Upper lobe of left lung (tissue), 6 donors: Measurements from ENCODE around the gene GUCY1B1. TPM values are rescaled to one million over a fixed set of nuclear protein-coding genes. Genes with fewer than 3 reads are reported as not detected.

Experiments used
- ATAC-seq, 2 donors: fragments of 200-7000 bp; cut with Tn5 transposase; one replicate each; pipeline ENCODE4 v1.9.1; 2022; ENCODE audit warnings: mild to moderate bottlenecking in 2 of 2, moderate library complexity in 2 of 2; ENCODE audit not compliant: low FRiP score in 2 of 2
- DNase-seq, 2 donors: peaks; one replicate each; pipeline ENCODE4 v3.0.0-alpha.2; 2019 to 2020
- H3K27ac ChIP-seq, 4 donors: fragments of 200-600 bp; sonication (generic); one replicate each; pipeline ENCODE4 v1.5.1; 2016 to 2019
- H3K27me3 ChIP-seq, 4 donors: fragments of 200-600 bp; sonication (generic); one replicate each; pipeline ENCODE4 v1.5.1; 2017 to 2019
- H3K36me3 ChIP-seq, 4 donors: fragments of 200-600 bp; sonication (generic); one replicate each; pipeline ENCODE4 v1.5.1; 2016 to 2019
- H3K4me1 ChIP-seq, 4 donors: fragments of 200-600 bp; sonication (generic); one replicate each; pipeline ENCODE4 v1.5.1; 2018 to 2019
- H3K4me3 ChIP-seq, 4 donors: fragments of 200-600 bp; sonication (generic); one replicate each; pipeline ENCODE4 v1.5.1; 2017 to 2019; ENCODE audit warnings: mild to moderate bottlenecking in 2 of 4, moderate library complexity in 1 of 4
- H3K9me3 ChIP-seq, 4 donors: fragments of 200-600 bp; sonication (generic); one replicate each; pipeline ENCODE4 v1.5.1; 2018 to 2019
- EP300 ChIP-seq, 4 donors: sonication (generic); formaldehyde crosslinking; IDR thresholded peaks; one replicate each; pipeline ENCODE4 v1.5.1; 2017; ENCODE audit warnings: antibody characterized with exemption in 4 of 4, control low read depth in 2 of 4
- POLR2A ChIP-seq, 4 donors: fragments of 450-650 bp; IDR thresholded peaks; one replicate each; pipeline ENCODE4 v1.5.1; 2016 to 2017; ENCODE audit warnings: antibody characterized with exemption in 4 of 4, mild to moderate bottlenecking in 2 of 4
- POLR2AphosphoS5 ChIP-seq, 2 donors: sonication (generic); formaldehyde crosslinking; IDR thresholded peaks; one replicate each; pipeline ENCODE4 v1.5.1; 2017; ENCODE audit warnings: antibody characterized with exemption in 2 of 2
- WGBS, 2 donors: methylation state at CpG; one replicate each; pipeline ENCODE4 v1.1.5; 2017 to 2018; 5-methylcytosine and 5-hydroxymethylcytosine counted together
- total RNA-seq, 6 donors: library from RNA; depleted of rRNA in 4 of 6; stranded (reverse); fragments of >200 nt in 4 of 6; gene quantifications; one replicate each; pipeline versions ENCODE4 v1.1.0 to v1.2.1, GENCODE V29; 2016 to 2021
- TF ChIP-seq, protein P1 (sequence below), 6 experiments: fragments of 450-650 bp in 4 of 6; fragments of 200-600 bp in 2 of 6; sonication (generic) in 2 of 6; IDR thresholded peaks; one replicate each; pipeline ENCODE4 v1.5.1; 2016 to 2019; ENCODE audit warnings: antibody characterized with exemption in 6 of 6
- donor health status: DM: no; HTN: no; CAD: no; lungs with moderate emphysema.
- donor health status: DM: no; HTN: yes; CAD: no; lungs with severe emphysema.

GUCY1B1 gene
- total RNA-seq, 6 donors from 2014 or later: 8.1 to 24.1 (median 13.2) TPM

GRCh38 chr4:155802190-155802959 is 43.6 kb downstream of the GUCY1B1 start:
- no peak for DNase-seq
- Histone ChIP-seq H3K27ac (no peak overlapping the region), H3K4me1 (no peaks in the 10 kb centered on the region), H3K36me3 (no peaks in the 10 kb centered on the region), H3K4me3 (no peak overlapping the region), H3K27me3 (no peaks in the 10 kb centered on the region), H3K9me3 (no peaks in the 10 kb centered on the region)
- no peak for ATAC-seq
- TF ChIP-seq POLR2A (IDR thresholded peaks at IDR 0.05): no peak
- no peak for TF ChIP-seq POLR2AphosphoS5 (IDR thresholded peaks at IDR 0.05)
- TF ChIP-seq, protein P1, sequence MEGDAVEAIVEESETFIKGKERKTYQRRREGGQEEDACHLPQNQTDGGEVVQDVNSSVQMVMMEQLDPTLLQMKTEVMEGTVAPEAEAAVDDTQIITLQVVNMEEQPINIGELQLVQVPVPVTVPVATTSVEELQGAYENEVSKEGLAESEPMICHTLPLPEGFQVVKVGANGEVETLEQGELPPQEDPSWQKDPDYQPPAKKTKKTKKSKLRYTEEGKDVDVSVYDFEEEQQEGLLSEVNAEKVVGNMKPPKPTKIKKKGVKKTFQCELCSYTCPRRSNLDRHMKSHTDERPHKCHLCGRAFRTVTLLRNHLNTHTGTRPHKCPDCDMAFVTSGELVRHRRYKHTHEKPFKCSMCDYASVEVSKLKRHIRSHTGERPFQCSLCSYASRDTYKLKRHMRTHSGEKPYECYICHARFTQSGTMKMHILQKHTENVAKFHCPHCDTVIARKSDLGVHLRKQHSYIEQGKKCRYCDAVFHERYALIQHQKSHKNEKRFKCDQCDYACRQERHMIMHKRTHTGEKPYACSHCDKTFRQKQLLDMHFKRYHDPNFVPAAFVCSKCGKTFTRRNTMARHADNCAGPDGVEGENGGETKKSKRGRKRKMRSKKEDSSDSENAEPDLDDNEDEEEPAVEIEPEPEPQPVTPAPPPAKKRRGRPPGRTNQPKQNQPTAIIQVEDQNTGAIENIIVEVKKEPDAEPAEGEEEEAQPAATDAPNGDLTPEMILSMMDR (IDR thresholded peaks at IDR 0.05): no peak
- no peak for TF ChIP-seq EP300 (IDR thresholded peaks at IDR 0.05)
- WGBS, 2 donors: 75% methylated on average over 9 of the region's 9 CpGs

GRCh38 chr4:155805016-155805415 is 46.2 kb downstream of the GUCY1B1 start:
- no peak for DNase-seq
- Histone ChIP-seq H3K36me3 (no peaks in the 10 kb centered on the region), H3K4me3 (no peak overlapping the region), H3K4me1 (no peaks in the 10 kb centered on the region), H3K9me3 (no peaks in the 10 kb centered on the region), H3K27me3 (no peaks in the 10 kb centered on the region), H3K27ac (no peak overlapping the region)
- no peak for ATAC-seq
- TF ChIP-seq POLR2A (IDR thresholded peaks at IDR 0.05) (no peak), EP300 (IDR thresholded peaks at IDR 0.05) (no peak), POLR2AphosphoS5 (IDR thresholded peaks at IDR 0.05) (no peak)
- TF ChIP-seq, protein P1 (IDR thresholded peaks at IDR 0.05): no peak
- 91 to 94% methylated on average over 1 of the region's 1 CpG for WGBS, 2 donors

DNA sequence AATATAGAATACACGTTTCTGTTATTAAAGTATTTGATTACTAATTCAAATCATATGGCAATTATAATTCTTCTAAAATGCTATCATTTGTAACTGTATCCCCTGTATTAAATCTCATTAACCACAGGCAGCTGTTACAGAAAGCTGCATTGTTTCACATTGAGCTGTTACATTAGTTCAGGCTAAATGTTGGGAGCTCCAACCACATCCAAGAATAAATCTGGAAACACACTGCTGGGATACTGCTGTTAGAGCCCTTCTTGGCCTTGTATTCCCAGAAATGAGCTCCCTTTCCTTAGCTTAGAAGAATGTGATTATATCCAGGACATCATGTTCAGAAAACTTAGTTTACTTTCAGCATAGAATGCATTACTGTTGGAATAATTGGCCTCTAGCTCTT is 48.2 kb downstream of the GUCY1B1 start:
- no peak for DNase-seq
- TF ChIP-seq EP300 (IDR thresholded peaks at IDR 0.05) (peak in 1 of 4 donors; percentile 25), POLR2A (IDR thresholded peaks at IDR 0.05) (no peak), POLR2AphosphoS5 (IDR thresholded peaks at IDR 0.05) (no peak)
- TF ChIP-seq, protein P1 (IDR thresholded peaks at IDR 0.05): no peak
- no peaks in the 10 kb centered on the region for H3K36me3 ChIP-seq

GRCh38 chr4:155809835-155810234 is 51.0 kb downstream of the GUCY1B1 start:
- no peaks in the 10 kb centered on the region for H3K27me3 ChIP-seq
- no peaks in the 10 kb centered on the region for H3K9me3 ChIP-seq
- ATAC-seq (peak in 1 of 2 donors; percentile 89), DNase-seq (no peak)
- no peak overlapping the region for H3K27ac ChIP-seq
- no peak overlapping the region for H3K4me3 ChIP-seq
- no peaks in the 10 kb centered on the region for H3K4me1 ChIP-seq
- TF ChIP-seq, protein P1 (IDR thresholded peaks at IDR 0.05): peak; percentile 23 to 54 (median 50)
- no peak for TF ChIP-seq POLR2AphosphoS5 (IDR thresholded peaks at IDR 0.05)
- 83 to 87% methylated on average over 1 of the region's 1 CpG for WGBS, 2 donors
- H3K36me3 ChIP-seq: no peaks in the 10 kb centered on the region

More for the DNA sequence above, 48.2 kb downstream of the GUCY1B1 start:
- H3K27me3 ChIP-seq: no peaks in the 10 kb centered on the region
- H3K9me3 ChIP-seq: no peaks in the 10 kb centered on the region
- H3K27ac ChIP-seq: no peak overlapping the region
- H3K4me1 ChIP-seq: no peaks in the 10 kb centered on the region
- 61 to 82% methylated on average over 1 of the region's 1 CpG for WGBS, 2 donors
- no peak overlapping the region for H3K4me3 ChIP-seq
- ATAC-seq: no peak

DNA sequence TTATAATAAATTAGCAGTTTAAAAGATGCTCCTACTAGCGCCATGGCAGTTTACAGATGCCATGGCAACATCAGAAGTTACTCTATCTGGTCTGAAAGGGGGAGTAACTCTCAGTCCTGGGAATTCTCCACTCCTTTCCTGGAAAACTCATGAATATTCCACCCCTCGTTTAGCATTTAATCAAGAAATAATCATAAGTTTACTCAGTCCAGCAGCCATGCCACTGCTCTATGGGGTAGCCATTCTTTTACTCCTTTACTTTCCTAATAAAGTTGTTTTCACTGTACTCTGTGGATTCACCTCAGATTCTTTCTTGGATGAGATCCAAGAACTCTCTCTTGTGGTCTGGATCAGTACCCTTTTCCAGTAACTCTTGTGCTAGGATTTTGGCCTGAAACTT is 52.3 kb downstream of the GUCY1B1 start:
- DNase-seq (no peak), ATAC-seq (no peak)
- no peaks in the 10 kb centered on the region for H3K9me3 ChIP-seq
- H3K4me3 ChIP-seq: no peak overlapping the region
- TF ChIP-seq POLR2A (IDR thresholded peaks at IDR 0.05) (no peak), EP300 (IDR thresholded peaks at IDR 0.05) (no peak), POLR2AphosphoS5 (IDR thresholded peaks at IDR 0.05) (no peak)
- TF ChIP-seq, protein P1 (IDR thresholded peaks at IDR 0.05): no peak
- H3K4me1 ChIP-seq: no peaks in the 10 kb centered on the region
- H3K36me3 ChIP-seq: no peaks in the 10 kb centered on the region
- 76 to 94% methylated on average over 2 of the region's 2 CpGs for WGBS, 2 donors
- H3K27ac ChIP-seq: no peak overlapping the region
- no peaks in the 10 kb centered on the region for H3K27me3 ChIP-seq
